GM21529 (cell line): ENCODE data around the gene HIF1AN.
"Not testable (repeated sequence)": the region's sequence is repeated elsewhere in the genome, so short reads cannot be mapped to it uniquely, and the experiment has no call there.

Experiments used
- ATAC-seq: cut with Tn5 transposase; IDR thresholded peaks from one replicate; pipeline ENCODE4 v1.9.1; 2021; ENCODE audit not compliant: unreplicated experiment

Gene HIF1AN

DNA sequence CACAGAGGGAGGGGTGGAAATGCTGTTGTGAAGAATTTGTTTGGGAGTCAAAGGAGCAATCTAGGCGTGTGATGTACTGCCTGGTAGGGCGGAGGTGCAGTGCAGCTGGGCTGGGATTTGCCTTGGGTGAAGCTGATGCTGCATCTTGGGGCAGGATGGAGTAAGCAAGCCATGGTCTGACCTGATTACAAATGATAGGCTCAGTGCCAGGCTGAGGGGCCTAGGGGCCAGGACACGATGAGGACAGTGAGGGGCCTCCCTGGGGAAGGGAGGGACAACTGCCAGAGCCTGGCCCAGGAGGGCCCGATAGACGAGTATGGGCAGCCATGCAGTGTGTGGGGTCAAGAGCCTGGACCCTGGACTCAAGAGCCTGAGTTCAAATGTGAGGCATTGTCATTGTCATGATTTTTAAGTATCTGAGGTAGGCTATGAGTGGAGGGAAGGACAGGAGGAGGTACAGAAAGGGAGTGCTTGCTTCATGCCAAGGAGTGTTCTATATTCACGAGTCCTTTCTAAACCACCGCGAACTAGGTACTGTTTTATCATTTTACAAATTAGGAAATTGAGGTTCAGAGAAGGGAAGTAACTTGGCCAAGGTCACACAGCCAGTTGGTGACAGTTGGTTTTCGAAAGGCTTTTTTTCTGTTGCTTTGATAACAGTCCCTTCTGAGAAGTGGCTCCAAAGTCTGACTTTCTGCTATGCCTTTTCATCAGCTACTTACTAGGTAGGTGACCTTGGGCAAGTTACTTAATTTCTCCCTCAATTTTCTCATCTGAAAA is 29.7 kb downstream of the HIF1AN start:
- no peak for ATAC-seq

DNA sequence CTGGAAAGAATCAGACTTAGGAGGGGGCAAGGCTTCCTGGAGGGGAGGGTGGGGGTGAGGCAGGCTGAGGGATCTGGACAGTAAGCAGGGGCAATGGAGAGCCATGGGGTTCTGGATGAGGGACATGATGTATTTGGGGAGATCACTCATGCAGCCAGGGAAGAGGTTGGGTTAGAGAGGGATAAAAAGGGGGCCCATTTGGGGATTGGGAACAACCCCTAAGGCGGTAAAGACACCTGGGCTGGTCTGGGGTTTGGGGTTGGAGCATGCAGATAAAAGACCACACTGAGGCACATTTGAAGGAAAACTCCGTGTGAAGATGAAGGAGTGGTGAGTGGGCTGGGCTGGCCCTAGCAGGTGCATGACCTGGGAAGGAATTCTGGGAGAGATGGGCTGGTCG is 30.8 kb downstream of the HIF1AN start:
- ATAC-seq: no peak

GRCh38 chr10:100567249-100567648 is 31.5 kb downstream of the HIF1AN start:
- ATAC-seq: no peak

DNA sequence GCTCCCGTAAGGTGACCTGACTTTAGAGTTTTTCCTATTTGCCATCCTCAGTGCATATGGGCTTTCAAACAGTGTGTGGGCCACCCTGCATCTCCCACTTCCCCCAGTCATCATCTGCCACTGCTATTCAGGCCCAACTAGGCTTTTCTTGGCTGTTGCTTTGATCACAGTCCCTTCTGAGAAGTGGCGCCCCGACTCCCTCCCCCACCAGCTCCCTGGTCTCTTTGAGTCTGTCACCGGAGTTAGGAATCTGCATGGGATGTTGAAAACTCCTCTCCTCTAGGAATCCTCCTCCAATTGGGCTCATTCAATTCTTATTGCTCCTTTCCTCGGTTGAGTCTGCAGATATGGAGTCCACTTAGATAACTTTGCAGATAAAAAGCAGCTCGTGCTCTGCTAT is 32.1 kb downstream of the HIF1AN start:
- no peak for ATAC-seq

DNA sequence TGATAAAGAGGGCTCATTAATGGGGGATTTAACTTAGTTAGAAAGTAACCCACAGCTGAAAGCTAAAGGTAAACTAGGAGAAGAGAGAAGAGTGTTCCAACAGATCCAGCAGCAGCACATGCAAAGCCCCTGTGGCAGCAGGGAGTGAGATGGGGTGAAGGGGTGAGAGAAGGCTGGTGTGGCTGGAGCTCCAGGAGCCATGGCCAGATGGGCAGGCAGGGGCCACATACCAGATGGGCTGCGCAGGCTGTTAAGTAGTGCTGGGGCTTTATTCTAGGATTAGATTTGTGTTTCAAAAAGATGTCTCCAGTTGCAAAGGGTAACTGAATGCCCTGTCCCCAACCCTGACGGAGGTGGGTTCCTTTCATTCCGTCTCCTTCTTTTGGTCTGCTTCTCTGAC is 33.2 kb downstream of the HIF1AN start:
- no peak for ATAC-seq

GRCh38 chr10:100569687-100570481 is 34.1 kb downstream of the HIF1AN start:
- no peak for ATAC-seq

- ATAC-seq: no peak
Measured at GRCh38 chr10:100570506-100570905, 34.8 kb downstream of the HIF1AN start.

DNA sequence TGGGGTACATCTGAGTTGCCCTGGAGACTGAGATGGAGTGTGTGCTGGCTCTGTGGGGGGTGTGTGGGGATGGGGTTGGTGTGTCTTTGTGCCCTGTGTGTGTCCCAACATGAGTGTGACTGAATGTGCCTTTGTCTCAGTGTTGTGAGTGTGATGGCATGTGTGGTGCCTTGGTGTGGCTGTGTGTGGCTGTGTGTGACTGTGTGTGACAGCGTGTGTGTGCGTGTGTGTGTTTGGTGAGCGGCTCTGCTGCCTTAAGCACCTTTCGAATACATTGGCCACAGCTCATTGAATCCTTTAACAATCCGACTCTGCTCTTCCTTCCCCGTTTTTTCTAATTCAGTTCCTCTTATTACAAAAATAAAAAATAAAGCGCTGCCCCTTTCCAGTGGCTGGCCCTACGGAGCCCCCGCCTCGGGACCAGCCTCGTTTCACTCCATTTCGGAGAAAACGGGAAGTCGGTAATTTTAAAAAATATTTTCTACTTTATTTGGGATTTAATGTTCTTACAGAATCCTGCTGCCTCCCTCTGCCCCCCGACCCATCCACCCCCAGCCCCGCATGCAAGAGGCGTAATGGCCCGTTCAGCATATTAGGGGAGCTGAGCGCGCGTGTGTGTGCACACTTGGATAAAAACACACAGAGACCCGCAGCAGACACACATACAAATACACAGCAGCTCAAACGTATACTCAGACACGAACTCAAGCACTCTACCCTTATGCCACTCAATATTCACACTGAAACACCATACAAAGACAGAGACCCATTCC is 35.5 kb downstream of the HIF1AN start:
- no peak for ATAC-seq

DNA sequence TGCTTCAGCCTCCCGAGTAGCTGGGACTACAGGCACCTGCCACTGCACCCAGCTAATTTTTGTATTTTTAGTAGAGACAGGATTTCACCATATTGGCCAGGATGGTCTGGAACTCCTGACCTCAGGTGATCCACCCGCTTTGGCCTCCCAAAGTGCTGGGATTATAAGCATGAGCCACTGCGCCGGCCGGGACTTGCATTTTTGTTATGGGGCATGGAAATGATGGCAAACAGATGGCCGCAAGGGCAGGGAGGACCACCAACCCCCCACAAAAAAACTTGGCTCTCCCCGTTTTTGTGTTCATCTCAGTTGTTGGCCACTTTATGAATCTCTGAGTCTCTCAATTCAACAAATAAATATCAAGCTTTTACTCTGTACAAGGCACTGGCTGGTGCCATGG is 39.4 kb downstream of the HIF1AN start:
- ATAC-seq: not testable (repeated sequence)

DNA sequence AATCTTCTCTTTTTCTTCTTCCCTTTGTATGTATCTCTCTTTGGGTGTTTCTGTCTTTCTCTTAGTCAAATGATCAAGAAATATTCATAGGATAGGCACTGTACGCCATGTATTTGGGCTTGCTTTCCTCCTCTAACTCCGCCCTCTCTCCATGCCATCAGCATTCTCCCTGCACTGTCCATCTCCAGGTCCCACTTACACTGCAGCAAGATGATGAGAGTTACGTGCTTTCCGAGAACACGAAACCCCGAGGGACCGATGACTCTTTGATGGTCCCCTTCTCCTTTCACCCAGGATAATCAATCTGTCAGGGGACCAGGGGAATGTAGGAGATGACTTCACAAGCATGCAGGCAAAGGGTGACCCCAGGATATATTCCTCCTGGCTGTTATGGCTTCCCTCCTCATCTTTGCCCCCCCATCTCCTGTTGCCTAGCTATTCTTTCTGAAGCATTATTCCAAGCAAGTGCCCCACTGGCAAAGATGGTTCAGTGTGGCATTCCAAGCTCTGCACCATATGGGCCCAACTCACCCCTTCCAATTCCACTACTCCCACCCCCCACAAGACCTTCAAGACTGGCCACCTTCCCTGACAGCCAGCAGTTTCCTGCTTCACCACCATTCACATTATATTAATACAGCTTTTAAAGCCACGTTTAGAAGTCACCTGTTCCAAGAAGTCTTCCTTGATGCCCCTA is 40.0 kb downstream of the HIF1AN start:
- no peak for ATAC-seq

GRCh38 chr10:100576282-100576635 is 40.5 kb downstream of the HIF1AN start:
- ATAC-seq: no peak

DNA sequence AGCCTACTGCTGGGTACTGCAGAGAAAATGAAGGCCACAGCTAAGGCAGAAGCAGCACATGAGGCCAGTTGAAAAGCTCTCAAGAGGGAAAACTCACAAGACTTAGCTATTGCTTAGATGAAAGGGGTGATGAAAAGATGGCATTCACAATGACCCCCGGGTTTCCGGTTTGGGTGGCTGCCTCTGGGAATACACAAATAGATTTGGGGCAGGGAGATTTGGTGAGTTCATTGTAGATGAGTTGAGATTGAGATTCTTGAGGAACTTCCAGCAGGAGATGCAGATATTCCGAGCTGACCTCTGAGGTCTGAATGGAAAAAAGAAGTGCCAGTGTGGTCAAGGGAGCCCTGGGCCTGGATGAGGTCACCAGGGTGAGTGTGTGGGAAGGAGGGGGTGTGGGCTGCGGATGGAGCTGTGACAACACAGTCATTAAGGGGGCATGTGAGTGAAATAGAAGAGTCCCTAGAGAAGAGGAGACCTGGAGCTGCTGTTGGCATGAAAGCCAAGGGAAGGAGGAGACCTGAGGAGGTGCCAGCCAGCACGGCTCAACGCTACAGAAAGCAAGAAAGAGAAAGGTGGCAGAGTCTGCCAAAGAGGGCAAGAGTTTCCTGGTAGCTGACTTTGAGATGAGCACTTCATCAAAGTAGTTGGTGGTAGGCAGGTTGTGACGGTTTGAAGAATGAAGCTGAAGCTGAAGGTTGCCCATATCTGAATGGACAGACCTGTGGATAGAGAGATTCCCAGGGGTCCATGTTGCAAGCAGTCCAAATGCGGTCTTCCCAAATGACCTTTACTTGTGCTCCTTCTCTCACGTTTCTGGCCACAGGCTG is 43.7 kb downstream of the HIF1AN start:
- ATAC-seq: no peak

DNA sequence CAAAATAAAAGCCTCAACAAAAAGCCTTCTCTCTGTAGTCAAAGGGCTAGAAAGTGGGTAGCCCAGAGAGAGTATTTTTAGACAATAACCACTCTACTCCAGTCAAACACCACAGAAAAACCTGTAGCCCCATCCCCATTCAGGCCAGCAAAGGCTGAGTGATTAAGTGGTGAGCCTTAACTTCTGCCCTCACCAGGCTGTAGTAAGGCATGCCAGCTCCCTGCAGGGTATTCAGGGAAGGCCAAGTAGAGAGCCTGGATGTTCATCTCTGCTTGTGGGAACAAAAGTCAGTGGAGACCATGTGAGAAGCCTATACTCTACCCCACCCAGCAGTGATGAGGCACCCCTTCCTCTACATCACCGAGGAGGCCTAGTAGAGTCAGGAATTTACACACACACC is 51.2 kb downstream of the HIF1AN start:
- ATAC-seq: no peak

DNA sequence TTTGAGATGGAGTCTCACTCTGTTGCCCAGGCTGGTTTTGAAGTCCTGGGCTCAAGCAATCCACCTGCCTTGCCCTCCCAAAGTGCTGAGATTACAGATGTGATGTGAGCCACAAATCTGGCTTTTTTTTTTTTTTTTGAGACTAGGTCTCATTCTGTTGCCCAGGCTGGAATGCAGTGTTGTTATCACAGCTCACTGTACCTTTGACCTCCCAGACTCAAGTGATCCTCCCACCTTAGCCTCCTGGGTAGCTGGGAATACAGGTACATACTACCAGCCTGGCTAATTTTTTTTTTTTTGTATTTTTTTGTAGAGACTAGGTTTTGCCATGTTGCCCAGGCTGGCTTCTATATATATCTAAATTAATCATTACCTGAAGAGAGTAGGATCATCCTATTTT is 62.4 kb downstream of the HIF1AN start:
- no peak for ATAC-seq

DNA sequence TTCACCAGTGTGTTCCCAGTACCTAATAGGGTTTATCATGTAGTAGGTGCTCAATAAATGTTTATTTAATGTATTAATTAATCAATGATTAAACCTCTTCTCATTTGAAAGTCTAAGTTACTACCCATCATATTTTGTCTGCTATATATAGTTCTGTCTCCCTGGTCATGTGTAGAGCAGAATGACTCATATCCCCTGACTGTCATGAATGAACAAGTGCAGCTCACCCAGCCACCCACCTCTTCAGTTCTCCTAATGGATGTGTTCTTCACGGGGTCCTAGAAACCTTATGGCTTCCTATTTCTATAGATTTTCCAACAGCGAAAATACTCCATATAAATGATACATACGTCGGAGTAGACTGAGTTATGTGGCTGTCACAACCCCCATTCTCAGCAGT is 64.5 kb downstream of the HIF1AN start:
- no peak for ATAC-seq

- ATAC-seq: no peak
Measured at GRCh38 chr10:100607439-100607838, 71.7 kb downstream of the HIF1AN start.
